Natural killer cell (primary cell): ENCODE data around the gene ARHGAP11A. TPM values are rescaled to one million over a fixed set of nuclear protein-coding genes. Genes with fewer than 3 reads are reported as not detected.

Experiments used
- ATAC-seq, 3 donors: fragments of 150-1000 bp in 2 of 3; fragments of 200-7000 bp in 1 of 3; cut with Tn5 transposase; 1 replicate in 1 of 3; 2 replicates in 2 of 3; pipeline ENCODE4 v1.10.0; 2021; ENCODE audit warnings: mild to moderate bottlenecking in 2 of 3, moderate library complexity in 2 of 3
- DNase-seq, 2 donors: peaks; one replicate each; pipeline versions ENCODE4 v3.0.0 to v3.0.0-alpha.2; 2013 to 2021; ENCODE audit warnings: mixed read lengths in 1 of 2
- H3K27ac ChIP-seq: one replicate; pipeline ENCODE4 v1.5.1; 2013; ENCODE audit warnings: mild to moderate bottlenecking, low read length
- H3K27me3 ChIP-seq: one replicate; pipeline ENCODE4 v1.6.1; 2013; ENCODE audit warnings: low read length; ENCODE audit not compliant: control insufficient read depth, insufficient read depth
- H3K36me3 ChIP-seq: one replicate; pipeline ENCODE4 v1.6.1; 2013; ENCODE audit warnings: low read length; ENCODE audit not compliant: control insufficient read depth, insufficient read depth
- H3K4me1 ChIP-seq: one replicate; pipeline ENCODE4 v1.6.1; 2013; ENCODE audit warnings: low read length; ENCODE audit not compliant: control insufficient read depth, insufficient read depth
- H3K4me3 ChIP-seq: one replicate; pipeline ENCODE4 v1.5.1; 2013; ENCODE audit warnings: low read length
- H3K9me3 ChIP-seq: one replicate; pipeline ENCODE4 v1.6.1; 2013; ENCODE audit warnings: low read length; ENCODE audit not compliant: control insufficient read depth, insufficient read depth
- H3K27ac Mint-ChIP-seq, 2 donors: one replicate each; pipeline ENCODE4 v1.8.0; 2022; ENCODE audit warnings: mild to moderate bottlenecking in 2 of 2, mixed read lengths in 2 of 2, moderate library complexity in 1 of 2
- H3K27me3 Mint-ChIP-seq, 2 donors: one replicate each; pipeline ENCODE4 v1.8.0; 2022; ENCODE audit warnings: low read depth in 2 of 2, mixed read lengths in 2 of 2
- H3K36me3 Mint-ChIP-seq: one replicate; pipeline ENCODE4 v1.8.0; 2022; ENCODE audit warnings: mixed read lengths
- H3K4me1 Mint-ChIP-seq, 2 donors: one replicate each; pipeline ENCODE4 v1.8.0; 2022; ENCODE audit warnings: mixed read lengths in 2 of 2
- H3K4me3 Mint-ChIP-seq: one replicate; pipeline ENCODE4 v1.8.0; 2022; ENCODE audit warnings: mild to moderate bottlenecking, moderate library complexity, mixed read lengths
- H3K9me3 Mint-ChIP-seq, 2 donors: one replicate each; pipeline ENCODE4 v1.8.0; 2022; ENCODE audit warnings: mixed read lengths in 2 of 2
- WGBS: methylation state at CpG from one replicate; pipeline ENCODE4 v1.1.7; 2013; ENCODE audit warnings: missing lambda C conversion rate; ENCODE audit not compliant: insufficient coverage; 5-methylcytosine and 5-hydroxymethylcytosine counted together
- intact Hi-C: fragments of 100-400 bp; cut with micrococcal nuclease; formaldehyde crosslinking; loops from one replicate; pipeline ENCODE4 v1.14.2; 2022
- total RNA-seq, 4 donors: library from RNA; stranded (reverse); fragments of 120-200 nt in 1 of 4; gene quantifications; one replicate each; pipeline versions ENCODE4 v1.2.3 to v1.2.4, GENCODE V29; 2013 to 2022
- TF ChIP-seq, protein P1 (sequence below): fragments of 200-600 bp; IDR thresholded peaks from one replicate; pipeline ENCODE4 v1.8.0; 2022; ENCODE audit warnings: antibody characterized with exemption

ARHGAP11A gene
- total RNA-seq, 3 donors from 2014 or later (not counting 1 experiment from before 2014, with no cell fraction given) = 1.4 to 8.1 (median 5.6) TPM

GRCh38 chr15:32642667-32643435, 27.5 kb downstream of the ARHGAP11A start:
- 90% methylated on average over 5 of the region's 5 CpGs for WGBS
- H3K4me3 Mint-ChIP-seq = no peak overlapping the region
- no peaks in the 10 kb centered on the region for H3K9me3 Mint-ChIP-seq
- TF ChIP-seq, protein P1, sequence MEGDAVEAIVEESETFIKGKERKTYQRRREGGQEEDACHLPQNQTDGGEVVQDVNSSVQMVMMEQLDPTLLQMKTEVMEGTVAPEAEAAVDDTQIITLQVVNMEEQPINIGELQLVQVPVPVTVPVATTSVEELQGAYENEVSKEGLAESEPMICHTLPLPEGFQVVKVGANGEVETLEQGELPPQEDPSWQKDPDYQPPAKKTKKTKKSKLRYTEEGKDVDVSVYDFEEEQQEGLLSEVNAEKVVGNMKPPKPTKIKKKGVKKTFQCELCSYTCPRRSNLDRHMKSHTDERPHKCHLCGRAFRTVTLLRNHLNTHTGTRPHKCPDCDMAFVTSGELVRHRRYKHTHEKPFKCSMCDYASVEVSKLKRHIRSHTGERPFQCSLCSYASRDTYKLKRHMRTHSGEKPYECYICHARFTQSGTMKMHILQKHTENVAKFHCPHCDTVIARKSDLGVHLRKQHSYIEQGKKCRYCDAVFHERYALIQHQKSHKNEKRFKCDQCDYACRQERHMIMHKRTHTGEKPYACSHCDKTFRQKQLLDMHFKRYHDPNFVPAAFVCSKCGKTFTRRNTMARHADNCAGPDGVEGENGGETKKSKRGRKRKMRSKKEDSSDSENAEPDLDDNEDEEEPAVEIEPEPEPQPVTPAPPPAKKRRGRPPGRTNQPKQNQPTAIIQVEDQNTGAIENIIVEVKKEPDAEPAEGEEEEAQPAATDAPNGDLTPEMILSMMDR = no peak
- Histone ChIP-seq H3K27me3 (no peaks in the 10 kb centered on the region), H3K9me3 (no peaks in the 10 kb centered on the region), H3K4me1 (peaks cover 3% of the 10 kb centered on the region), H3K36me3 (no peaks in the 10 kb centered on the region), H3K27ac (no peak overlapping the region), H3K4me3 (no peak overlapping the region)
- H3K27ac Mint-ChIP-seq = no peak overlapping the region
- H3K4me1 Mint-ChIP-seq = peaks cover 9 to 10% of the 10 kb centered on the region in 2 donors
- intact Hi-C loops = no loop called here
- H3K27me3 Mint-ChIP-seq = peaks cover 0 to 7% of the 10 kb centered on the region in 2 donors
- DNase-seq (no peak), ATAC-seq (no peak)
- no peaks in the 10 kb centered on the region for H3K36me3 Mint-ChIP-seq

GRCh38 chr15:32643907-32644445, 28.7 kb downstream of the ARHGAP11A start:
- TF ChIP-seq, protein P1 = no peak
- Mint-ChIP-seq H3K4me3 (no peak overlapping the region), H3K27me3 (peaks cover 0 to 7% of the 10 kb centered on the region in 2 donors), H3K27ac (no peak overlapping the region), H3K36me3 (no peaks in the 10 kb centered on the region), H3K4me1 (peaks cover 9 to 10% of the 10 kb centered on the region in 2 donors), H3K9me3 (no peaks in the 10 kb centered on the region)
- DNase-seq (no peak), ATAC-seq (no peak)
- Histone ChIP-seq H3K27ac (no peak overlapping the region), H3K36me3 (no peaks in the 10 kb centered on the region), H3K4me3 (no peak overlapping the region), H3K4me1 (peaks cover 3% of the 10 kb centered on the region), H3K27me3 (no peaks in the 10 kb centered on the region), H3K9me3 (no peaks in the 10 kb centered on the region)
- no CpG with 5 or more reads among the region's 1 CpG for WGBS
- intact Hi-C loops = no loop called here

- WGBS = 85% methylated on average over 3 of the region's 5 CpGs
- Histone ChIP-seq H3K4me3 (no peak overlapping the region), H3K4me1 (peaks cover 3% of the 10 kb centered on the region), H3K27ac (no peak overlapping the region), H3K27me3 (no peaks in the 10 kb centered on the region), H3K9me3 (no peaks in the 10 kb centered on the region), H3K36me3 (no peaks in the 10 kb centered on the region)
- no peaks in the 10 kb centered on the region for H3K9me3 Mint-ChIP-seq
- H3K36me3 Mint-ChIP-seq = no peaks in the 10 kb centered on the region
- no peak overlapping the region for H3K27ac Mint-ChIP-seq
- peaks cover 0 to 5% of the 10 kb centered on the region in 2 donors for H3K27me3 Mint-ChIP-seq
- H3K4me3 Mint-ChIP-seq = no peak overlapping the region
- H3K4me1 Mint-ChIP-seq = peaks cover 7% of the 10 kb centered on the region in 2 donors
- intact Hi-C loops = no loop called here
- no peak for ATAC-seq
- TF ChIP-seq, protein P1 = no peak
- DNase-seq = no peak
Measured at GRCh38 chr15:32646291-32646690, 31.0 kb downstream of the ARHGAP11A start.
